SU-DHL-6 (cell line): Measurements from ENCODE around the gene RNASE9.

ENCODE experiments used
- H2AFZ ChIP-seq: fragments of 200-600 bp; sonication (generic); 2 replicates; pipeline ENCODE4 v1.6.1; 2014; ENCODE audit warnings: low read depth, mild to moderate bottlenecking, moderate library complexity, mixed read lengths, antibody characterized with exemption, low read length; ENCODE audit not compliant: severe bottlenecking
- H3F3A ChIP-seq: fragments of 200-600 bp; shearing (Covaris generic); 2 replicates; pipeline ENCODE4 v1.6.0; 2016; ENCODE audit warnings: antibody characterized with exemption, mild to moderate bottlenecking; ENCODE audit not compliant: insufficient read depth
- H3K27ac ChIP-seq: fragments of 200-600 bp; sonication (generic); 2 replicates; pipeline ENCODE4 v1.5.1; 2016; ENCODE audit warnings: low read depth, mild to moderate bottlenecking, low read length, moderate library complexity, mixed read lengths
- H3K27me3 ChIP-seq: fragments of 200-600 bp; sonication (generic), shearing (Covaris generic); 2 replicates; pipeline ENCODE4 v1.6.0; 2014; ENCODE audit warnings: mild to moderate bottlenecking, low read length
- H3K36me3 ChIP-seq: fragments of 200-600 bp; sonication (generic); 2 replicates; pipeline ENCODE4 v1.6.1; 2014; ENCODE audit warnings: mild to moderate bottlenecking, low read length, mixed read lengths
- H3K4me2 ChIP-seq: fragments of 300-600, 200-600 bp; shearing (Covaris generic), sonication (generic); 2 replicates; pipeline ENCODE4 v1.6.0; 2014; ENCODE audit warnings: low read length, low read depth, mild to moderate bottlenecking; ENCODE audit not compliant: poor library complexity, severe bottlenecking
- H3K4me3 ChIP-seq: fragments of 200-600 bp; sonication (generic); 2 replicates; pipeline ENCODE4 v1.5.1; 2014; ENCODE audit warnings: antibody characterized with exemption, low read length, mild to moderate bottlenecking, mixed read lengths; ENCODE audit not compliant: insufficient read depth, poor library complexity, severe bottlenecking
- H3K79me2 ChIP-seq: fragments of 200-600 bp; sonication (generic); 2 replicates; pipeline ENCODE4 v1.6.1; 2014; ENCODE audit warnings: mild to moderate bottlenecking, low read length, moderate library complexity; ENCODE audit not compliant: insufficient read depth
- H3K9ac ChIP-seq: fragments of 200-600 bp; sonication (generic); 2 replicates; pipeline ENCODE4 v1.7.0; 2014; ENCODE audit warnings: mild to moderate bottlenecking, low read length
- H3K9me2 ChIP-seq: fragments of 200-600 bp; sonication (generic); replicated peaks from 2 replicates; pipeline ENCODE4 v1.6.1; 2014; ENCODE audit warnings: low read length; ENCODE audit not compliant: insufficient read depth
- H3K9me3 ChIP-seq: fragments of 200-600 bp; sonication (generic); 2 replicates; pipeline ENCODE4 v1.6.1; 2014; ENCODE audit warnings: low read length, mixed read lengths; ENCODE audit not compliant: insufficient read depth
- H4K20me1 ChIP-seq: fragments of 200-600 bp; sonication (generic); 2 replicates; pipeline ENCODE4 v1.6.1; 2014; ENCODE audit warnings: low read depth, mild to moderate bottlenecking, antibody characterized with exemption, low read length, moderate library complexity, mixed read lengths
- EZH2phosphoT487 ChIP-seq: fragments of 200-600 bp; sonication (generic), shearing (Covaris generic); conservative IDR thresholded peaks from 2 replicates; pipeline ENCODE4 v1.6.1; 2018; ENCODE audit warnings: mild to moderate bottlenecking, antibody characterized with exemption, low read length, moderate library complexity, mixed read lengths
- TF ChIP-seq, protein P1 (sequence below): fragments of 200-600 bp; sonication (generic); IDR thresholded peaks from one replicate; pipeline ENCODE4 v1.5.1; 2017; ENCODE audit warnings: antibody characterized with exemption, mild to moderate bottlenecking, low read length, moderate library complexity; ENCODE audit not compliant: insufficient read depth, poor library complexity, severe bottlenecking

RNASE9 gene

DNA sequence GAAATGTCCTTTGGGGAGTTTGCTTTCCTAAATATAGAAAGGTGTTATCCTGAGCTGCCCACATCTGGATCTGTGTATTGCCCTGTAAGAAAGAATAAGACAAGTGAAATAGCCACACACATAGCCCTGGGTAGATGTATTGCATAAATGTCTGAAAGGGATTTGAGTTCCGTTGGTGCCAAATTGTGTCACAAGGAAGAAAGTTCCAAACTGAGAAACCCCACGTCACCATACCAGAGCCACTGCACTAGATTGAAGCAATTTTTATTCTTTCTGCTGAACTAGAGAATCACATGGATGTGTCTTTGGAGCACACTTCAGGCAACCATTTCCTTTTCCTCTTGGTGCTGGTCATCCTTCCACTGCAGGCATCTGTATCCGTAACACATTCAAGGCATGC lies 5.0 kb downstream of the RNASE9 start:
- Histone ChIP-seq H4K20me1 (no peaks in the 10 kb centered on the region), H3K27ac (no peak overlapping the region), H3K9me3 (no peaks in the 10 kb centered on the region), H3K9ac (no peak overlapping the region), H3K4me3 (no peak overlapping the region), H2AFZ (no peak overlapping the region), H3K36me3 (no peaks in the 10 kb centered on the region), H3F3A (no peaks in the 10 kb centered on the region), H3K4me2 (no peak overlapping the region), H3K79me2 (no peaks in the 10 kb centered on the region), H3K27me3 (no peaks in the 10 kb centered on the region), H3K9me2 (no peaks in the 10 kb centered on the region)
- TF ChIP-seq, protein P1, sequence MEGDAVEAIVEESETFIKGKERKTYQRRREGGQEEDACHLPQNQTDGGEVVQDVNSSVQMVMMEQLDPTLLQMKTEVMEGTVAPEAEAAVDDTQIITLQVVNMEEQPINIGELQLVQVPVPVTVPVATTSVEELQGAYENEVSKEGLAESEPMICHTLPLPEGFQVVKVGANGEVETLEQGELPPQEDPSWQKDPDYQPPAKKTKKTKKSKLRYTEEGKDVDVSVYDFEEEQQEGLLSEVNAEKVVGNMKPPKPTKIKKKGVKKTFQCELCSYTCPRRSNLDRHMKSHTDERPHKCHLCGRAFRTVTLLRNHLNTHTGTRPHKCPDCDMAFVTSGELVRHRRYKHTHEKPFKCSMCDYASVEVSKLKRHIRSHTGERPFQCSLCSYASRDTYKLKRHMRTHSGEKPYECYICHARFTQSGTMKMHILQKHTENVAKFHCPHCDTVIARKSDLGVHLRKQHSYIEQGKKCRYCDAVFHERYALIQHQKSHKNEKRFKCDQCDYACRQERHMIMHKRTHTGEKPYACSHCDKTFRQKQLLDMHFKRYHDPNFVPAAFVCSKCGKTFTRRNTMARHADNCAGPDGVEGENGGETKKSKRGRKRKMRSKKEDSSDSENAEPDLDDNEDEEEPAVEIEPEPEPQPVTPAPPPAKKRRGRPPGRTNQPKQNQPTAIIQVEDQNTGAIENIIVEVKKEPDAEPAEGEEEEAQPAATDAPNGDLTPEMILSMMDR: no peak
- TF ChIP-seq EZH2phosphoT487: no peak

DNA sequence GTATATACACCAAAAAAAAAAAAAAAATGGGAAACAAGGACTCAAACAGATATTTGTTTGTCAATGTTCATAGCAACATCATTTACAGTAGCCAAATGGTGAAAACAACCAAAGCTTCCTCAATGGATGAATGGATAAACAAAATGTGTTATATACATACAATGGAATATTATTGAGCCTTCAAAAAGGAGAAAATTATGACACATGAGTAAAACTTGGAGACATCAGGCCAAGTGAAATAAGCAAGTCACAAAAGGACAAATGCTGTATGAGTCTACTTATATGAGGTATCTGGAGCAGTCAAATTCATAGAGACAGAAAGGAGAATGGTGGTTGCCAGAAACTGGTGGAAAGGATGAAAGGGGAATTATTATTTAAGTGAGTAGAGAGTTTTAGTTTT lies 7.8 kb downstream of the RNASE9 start:
- H2AFZ ChIP-seq: no peak overlapping the region
- no peaks in the 10 kb centered on the region for H3K79me2 ChIP-seq
- H3K27ac ChIP-seq: no peak overlapping the region
- TF ChIP-seq, protein P1: no peak
- TF ChIP-seq EZH2phosphoT487: no peak
- no peaks in the 10 kb centered on the region for H3K36me3 ChIP-seq
- H3K4me3 ChIP-seq: no peak overlapping the region
- no peaks in the 10 kb centered on the region for H3F3A ChIP-seq
- H3K9ac ChIP-seq: no peak overlapping the region
- H3K27me3 ChIP-seq: no peaks in the 10 kb centered on the region
- H3K9me2 ChIP-seq: no peaks in the 10 kb centered on the region
- no peaks in the 10 kb centered on the region for H4K20me1 ChIP-seq
- no peaks in the 10 kb centered on the region for H3K9me3 ChIP-seq
- H3K4me2 ChIP-seq: no peak overlapping the region

DNA sequence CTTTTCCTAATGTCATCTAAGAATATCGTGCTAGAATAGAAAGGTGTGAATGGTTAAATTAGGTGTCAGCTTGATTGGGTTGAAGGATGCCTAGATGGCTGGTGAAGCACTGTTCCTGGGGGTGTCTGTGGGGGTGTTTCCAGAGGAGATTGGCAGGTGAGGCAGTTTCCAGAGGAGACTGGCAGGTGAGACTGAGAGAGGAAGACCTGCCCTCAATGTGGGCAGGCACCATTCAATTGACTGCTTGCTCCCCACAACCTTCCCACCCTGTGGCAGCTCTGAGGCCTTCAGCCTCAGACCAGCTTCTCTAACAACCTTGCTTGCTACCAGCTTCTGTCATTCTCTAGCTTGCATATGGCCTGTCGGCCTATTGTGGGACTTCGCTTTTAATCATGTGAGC lies 9.2 kb downstream of the RNASE9 start:
- Histone ChIP-seq H3K9me2 (no peaks in the 10 kb centered on the region), H3K27ac (no peak overlapping the region), H3F3A (no peaks in the 10 kb centered on the region), H3K9me3 (no peaks in the 10 kb centered on the region), H3K4me2 (no peak overlapping the region), H3K79me2 (no peaks in the 10 kb centered on the region), H4K20me1 (no peaks in the 10 kb centered on the region), H3K9ac (no peak overlapping the region), H3K36me3 (no peaks in the 10 kb centered on the region), H2AFZ (no peak overlapping the region), H3K4me3 (no peak overlapping the region), H3K27me3 (no peaks in the 10 kb centered on the region)
- TF ChIP-seq, protein P1: no peak
- TF ChIP-seq EZH2phosphoT487: no peak

DNA sequence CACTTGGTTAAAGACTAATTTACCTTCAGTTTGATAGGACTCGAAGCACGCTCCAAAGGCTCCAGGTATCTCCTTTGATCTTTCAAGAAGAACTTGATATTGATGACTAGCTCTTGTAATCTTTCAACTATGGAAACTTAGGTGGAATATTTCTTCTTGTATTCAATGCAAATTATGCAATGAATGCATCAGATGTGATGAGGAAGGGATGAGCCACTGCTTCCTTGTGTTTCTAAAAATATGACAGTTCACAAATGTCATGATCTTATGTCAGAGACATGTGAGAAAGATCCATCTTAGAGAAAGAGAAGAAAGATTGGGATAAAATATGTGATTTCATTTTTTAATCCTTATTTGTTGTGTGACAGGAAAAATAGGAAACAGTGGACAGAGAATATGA lies 9.9 kb downstream of the RNASE9 start:
- Histone ChIP-seq H3K9me3 (no peaks in the 10 kb centered on the region), H4K20me1 (no peaks in the 10 kb centered on the region), H3K9ac (no peak overlapping the region), H3K27ac (no peak overlapping the region), H3F3A (no peaks in the 10 kb centered on the region), H3K4me3 (no peak overlapping the region), H3K4me2 (no peak overlapping the region), H3K27me3 (0 out of 2 replicates have a peak, but pooled peaks cover 2% of the 10 kb centered on the region), H3K36me3 (no peaks in the 10 kb centered on the region), H2AFZ (no peak overlapping the region), H3K9me2 (no peaks in the 10 kb centered on the region), H3K79me2 (no peaks in the 10 kb centered on the region)
- no peak for TF ChIP-seq EZH2phosphoT487
- TF ChIP-seq, protein P1: no peak
